Neural progenitor cell (in vitro differentiated cells): ENCODE results near the gene MAP4K3. TPM values are rescaled to one million over a fixed set of nuclear protein-coding genes. Genes with fewer than 3 reads are reported as not detected.

Experiments
- DNase-seq: peaks from one replicate; pipeline ENCODE4 v3.0.0-alpha.2; 2016; ENCODE audit warnings: low spot score
- H2AFZ ChIP-seq: fragments of 200-600 bp; sonication (generic); replicated peaks from 2 replicates; pipeline ENCODE4 v1.6.1; 2016; ENCODE audit warnings: antibody characterized with exemption
- H3F3A ChIP-seq: fragments of 200-600 bp; sonication (generic); 2 replicates; pipeline ENCODE4 v1.6.1; 2016; ENCODE audit warnings: antibody characterized with exemption, low read depth
- H3K27ac ChIP-seq: fragments of 200-600 bp; sonication (generic); 2 replicates; pipeline ENCODE4 v1.5.1; 2016; ENCODE audit warnings: mild to moderate bottlenecking
- H3K27me3 ChIP-seq: fragments of 200-600 bp; sonication (generic); 2 replicates; pipeline ENCODE4 v1.6.1; 2016; ENCODE audit warnings: mild to moderate bottlenecking, moderate library complexity
- H3K36me3 ChIP-seq: fragments of 200-600 bp; sonication (generic); 2 replicates; pipeline ENCODE4 v1.5.1; 2016
- H3K4me1 ChIP-seq: fragments of 200-600 bp; sonication (generic); 2 replicates; pipeline ENCODE4 v1.6.1; 2016; ENCODE audit warnings: mixed run types
- H3K4me2 ChIP-seq: fragments of 200-600 bp; sonication (generic); 2 replicates; pipeline ENCODE4 v1.6.1; 2016
- H3K4me3 ChIP-seq: fragments of 200-600 bp; sonication (generic); 2 replicates; pipeline ENCODE4 v1.5.1; 2016
- H3K79me2 ChIP-seq: fragments of 200-600 bp; sonication (generic); 2 replicates; pipeline ENCODE4 v1.6.1; 2016; ENCODE audit warnings: low read depth
- H3K9ac ChIP-seq: fragments of 200-600 bp; sonication (generic); 2 replicates; pipeline ENCODE4 v1.6.1; 2016
- H3K9me3 ChIP-seq: fragments of 200-600 bp; sonication (generic); 2 replicates; pipeline ENCODE4 v1.5.1; 2016; ENCODE audit warnings: low read depth
- H4K20me1 ChIP-seq: fragments of 200-600 bp; sonication (generic); 2 replicates; pipeline ENCODE4 v1.6.1; 2016; ENCODE audit warnings: low read depth
- H3K27ac Mint-ChIP-seq: 3 replicates; pipeline ENCODE4 v1.8.0; 2021; ENCODE audit warnings: mixed read lengths
- H3K27me3 Mint-ChIP-seq: 2 replicates; pipeline ENCODE4 v1.8.0; 2022; ENCODE audit warnings: low read depth, mild to moderate bottlenecking, inconsistent platforms, moderate library complexity, mixed read lengths; ENCODE audit not compliant: insufficient read depth
- H3K36me3 Mint-ChIP-seq: 3 replicates; pipeline ENCODE4 v1.8.0; 2021; ENCODE audit warnings: mixed read lengths
- H3K4me1 Mint-ChIP-seq: 3 replicates; pipeline ENCODE4 v1.8.0; 2021; ENCODE audit warnings: mixed read lengths
- H3K4me3 Mint-ChIP-seq: 3 replicates; pipeline ENCODE4 v1.8.0; 2021; ENCODE audit warnings: mild to moderate bottlenecking, moderate library complexity, mixed read lengths
- H3K9me3 Mint-ChIP-seq: 3 replicates; pipeline ENCODE4 v1.8.0; 2020; ENCODE audit warnings: mixed read lengths
- EZH2 ChIP-seq: fragments of 200-600 bp; sonication (generic); IDR thresholded peaks from 2 replicates; pipeline ENCODE4 v1.6.1; 2017; ENCODE audit warnings: antibody characterized with exemption, mild to moderate bottlenecking, moderate library complexity
- EZH2phosphoT487 ChIP-seq: fragments of 200-600 bp; sonication (generic); IDR thresholded peaks from 2 replicates; pipeline ENCODE4 v1.6.1; 2017; ENCODE audit warnings: antibody characterized with exemption
- total RNA-seq: library from RNA; depleted of rRNA; stranded (reverse); fragments of >200 nt; gene quantifications from 2 replicates; pipeline ENCODE4 v1.2.3, GENCODE V29; 2015; ENCODE audit warnings: low replicate concordance
- TF ChIP-seq, protein P1 (sequence below): fragments of 200-600 bp; sonication (generic); IDR thresholded peaks from 2 replicates; pipeline ENCODE4 v1.5.1; 2017; ENCODE audit warnings: antibody characterized with exemption, mild to moderate bottlenecking

MAP4K3 gene
- total RNA-seq, 1 donor from 2014 or later, result 79.5 TPM

GRCh38 chr2:39409697-39410389, 27.2 kb downstream of the MAP4K3 start:
- no peak for TF ChIP-seq EZH2
- TF ChIP-seq EZH2phosphoT487, result no peak
- TF ChIP-seq, protein P1, sequence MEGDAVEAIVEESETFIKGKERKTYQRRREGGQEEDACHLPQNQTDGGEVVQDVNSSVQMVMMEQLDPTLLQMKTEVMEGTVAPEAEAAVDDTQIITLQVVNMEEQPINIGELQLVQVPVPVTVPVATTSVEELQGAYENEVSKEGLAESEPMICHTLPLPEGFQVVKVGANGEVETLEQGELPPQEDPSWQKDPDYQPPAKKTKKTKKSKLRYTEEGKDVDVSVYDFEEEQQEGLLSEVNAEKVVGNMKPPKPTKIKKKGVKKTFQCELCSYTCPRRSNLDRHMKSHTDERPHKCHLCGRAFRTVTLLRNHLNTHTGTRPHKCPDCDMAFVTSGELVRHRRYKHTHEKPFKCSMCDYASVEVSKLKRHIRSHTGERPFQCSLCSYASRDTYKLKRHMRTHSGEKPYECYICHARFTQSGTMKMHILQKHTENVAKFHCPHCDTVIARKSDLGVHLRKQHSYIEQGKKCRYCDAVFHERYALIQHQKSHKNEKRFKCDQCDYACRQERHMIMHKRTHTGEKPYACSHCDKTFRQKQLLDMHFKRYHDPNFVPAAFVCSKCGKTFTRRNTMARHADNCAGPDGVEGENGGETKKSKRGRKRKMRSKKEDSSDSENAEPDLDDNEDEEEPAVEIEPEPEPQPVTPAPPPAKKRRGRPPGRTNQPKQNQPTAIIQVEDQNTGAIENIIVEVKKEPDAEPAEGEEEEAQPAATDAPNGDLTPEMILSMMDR, result no peak
- Mint-ChIP-seq H3K4me3 (no peak overlapping the region), H3K27ac (no peak overlapping the region), H3K27me3 (no peaks in the 10 kb centered on the region), H3K36me3 (peaks cover 27% of the 10 kb centered on the region), H3K9me3 (peaks cover 24% of the 10 kb centered on the region), H3K4me1 (peaks cover 47% of the 10 kb centered on the region)
- no peak overlapping the region for H3K4me3 ChIP-seq
- peaks cover 100% of the 10 kb centered on the region for H3K79me2 ChIP-seq
- DNase-seq, result no peak
- H3K9me3 ChIP-seq, result no peaks in the 10 kb centered on the region
- H4K20me1 ChIP-seq, result peaks cover 53% of the 10 kb centered on the region
- H2AFZ ChIP-seq, result no peak overlapping the region
- peaks cover 23% of the 10 kb centered on the region for H3K4me1 ChIP-seq
- H3K27ac ChIP-seq, result no peak overlapping the region
- no peak overlapping the region for H3K9ac ChIP-seq
- no peak overlapping the region for H3K4me2 ChIP-seq
- no peaks in the 10 kb centered on the region for H3K27me3 ChIP-seq
- H3K36me3 ChIP-seq, result no peaks in the 10 kb centered on the region
- H3F3A ChIP-seq, result no peaks in the 10 kb centered on the region

DNA sequence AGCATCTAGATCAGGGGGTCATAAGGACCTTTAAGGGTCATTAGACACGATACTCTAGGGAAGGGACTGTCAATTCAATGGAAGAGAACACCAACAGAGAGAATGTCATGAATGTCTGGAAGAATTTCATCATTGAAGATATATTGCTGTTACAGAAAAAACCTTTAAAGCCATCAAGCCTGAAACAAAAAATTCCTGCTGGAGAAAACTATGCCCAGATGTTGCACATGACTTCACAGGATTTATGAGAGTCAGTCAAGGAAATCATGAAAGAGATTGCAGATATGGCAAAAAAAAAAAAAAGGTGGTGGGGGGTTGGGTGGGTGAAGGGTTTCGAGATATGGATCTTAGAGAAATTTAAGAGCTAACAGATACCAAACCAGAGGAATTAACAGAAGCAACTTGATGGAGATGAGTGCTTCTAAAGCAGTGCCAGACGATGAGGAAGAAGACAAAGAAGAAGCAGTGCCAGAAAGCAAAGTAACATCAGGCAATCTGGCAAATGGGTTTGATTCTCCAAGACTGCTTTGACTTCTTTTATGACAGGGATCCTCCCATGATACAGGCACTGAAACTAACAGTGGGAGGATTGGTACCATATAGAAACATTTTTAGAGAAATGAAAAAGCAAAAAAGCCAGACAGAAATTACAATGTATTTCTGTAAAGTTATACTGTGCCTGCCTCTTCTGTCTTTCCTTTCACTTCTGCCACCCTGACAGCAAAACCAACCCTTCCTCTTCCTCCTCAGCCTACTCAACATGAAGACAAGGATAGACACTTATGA, 28.5 kb downstream of the MAP4K3 start:
- Mint-ChIP-seq H3K9me3 (peaks cover 22% of the 10 kb centered on the region), H3K4me3 (no peak overlapping the region), H3K27me3 (no peaks in the 10 kb centered on the region), H3K27ac (peak overlapping the region; percentile 17), H3K36me3 (peaks cover 24% of the 10 kb centered on the region), H3K4me1 (peaks cover 47% of the 10 kb centered on the region)
- Histone ChIP-seq H3K9me3 (no peaks in the 10 kb centered on the region), H3K4me3 (no peak overlapping the region), H4K20me1 (peaks cover 53% of the 10 kb centered on the region), H3K79me2 (peaks cover 98% of the 10 kb centered on the region), H3K36me3 (no peaks in the 10 kb centered on the region), H3K9ac (no peak overlapping the region), H3K4me2 (no peak overlapping the region), H3K27ac (no peak overlapping the region), H3K4me1 (peaks cover 23% of the 10 kb centered on the region), H3K27me3 (no peaks in the 10 kb centered on the region), H2AFZ (no peak overlapping the region), H3F3A (no peaks in the 10 kb centered on the region)
- no peak for DNase-seq
- TF ChIP-seq, protein P1, result no peak
- TF ChIP-seq EZH2 (no peak), EZH2phosphoT487 (no peak)

- Histone ChIP-seq H3K79me2 (peaks cover 98% of the 10 kb centered on the region), H3K4me2 (no peak overlapping the region), H3K27me3 (no peaks in the 10 kb centered on the region), H3F3A (no peaks in the 10 kb centered on the region), H3K9ac (no peak overlapping the region), H3K4me3 (no peak overlapping the region), H3K4me1 (peaks cover 16% of the 10 kb centered on the region), H2AFZ (no peak overlapping the region), H3K9me3 (no peaks in the 10 kb centered on the region), H4K20me1 (peaks cover 61% of the 10 kb centered on the region), H3K36me3 (no peaks in the 10 kb centered on the region), H3K27ac (no peak overlapping the region)
- Mint-ChIP-seq H3K4me1 (peaks cover 49% of the 10 kb centered on the region), H3K36me3 (peaks cover 25% of the 10 kb centered on the region), H3K4me3 (no peak overlapping the region), H3K27ac (peak overlapping the region; percentile 17), H3K27me3 (no peaks in the 10 kb centered on the region), H3K9me3 (peaks cover 19% of the 10 kb centered on the region)
- TF ChIP-seq, protein P1, result no peak
- no peak for TF ChIP-seq EZH2phosphoT487
- TF ChIP-seq EZH2, result no peak
- DNase-seq, result no peak
Observed at GRCh38 chr2:39407516-39408296, 29.4 kb downstream of the MAP4K3 start.
